Measurements from ENCODE around the gene CDK16. TPM values are rescaled to one million over a fixed set of nuclear protein-coding genes. Genes with fewer than 3 reads are reported as not detected.

The CDK16 gene
- polyA plus RNA-seq, 3 donors from 2014 or later, result 3.0 to 16.6 (median 4.7) TPM

Other genes starting within 250 kb of the CDK16 start
- not detected for gene RGN, start 140.2 kb upstream of the CDK16 start, polyA plus RNA-seq
- gene NDUFB11, start 74.0 kb upstream of the CDK16 start, polyA plus RNA-seq, result 100 to 1,000 TPM; 124 to 208 (median 151) TPM
- 10 to 100 TPM; 15.1 to 34.1 (median 18.0) TPM for gene RBM10, start 73.5 kb upstream of the CDK16 start, polyA plus RNA-seq
- gene UBA1, start 24.9 kb upstream of the CDK16 start, polyA plus RNA-seq, result 100 to 1,000 TPM; 146 to 205 (median 167) TPM
- gene USP11, start 14.3 kb downstream of the CDK16 start, polyA plus RNA-seq, result 100 to 1,000 TPM in 1 of 3 donors, 10 to 100 TPM in 2; 70.8 to 112 (median 96.5) TPM
- not detected for gene ZNF157, start 151.9 kb downstream of the CDK16 start, polyA plus RNA-seq